C4-2B (cell line): ENCODE measurements around the gene SMARCC1.

Experiments used
- ZFX ChIP-seq: fragments of 450-650 bp; IDR thresholded peaks from 2 replicates; pipeline ENCODE4 v1.6.1; 2017
- TF ChIP-seq, protein P1 (sequence below): fragments of 450-650 bp; conservative IDR thresholded peaks from 2 replicates; pipeline ENCODE4 v1.5.1; 2017; ENCODE audit warnings: mild to moderate bottlenecking

DNA sequence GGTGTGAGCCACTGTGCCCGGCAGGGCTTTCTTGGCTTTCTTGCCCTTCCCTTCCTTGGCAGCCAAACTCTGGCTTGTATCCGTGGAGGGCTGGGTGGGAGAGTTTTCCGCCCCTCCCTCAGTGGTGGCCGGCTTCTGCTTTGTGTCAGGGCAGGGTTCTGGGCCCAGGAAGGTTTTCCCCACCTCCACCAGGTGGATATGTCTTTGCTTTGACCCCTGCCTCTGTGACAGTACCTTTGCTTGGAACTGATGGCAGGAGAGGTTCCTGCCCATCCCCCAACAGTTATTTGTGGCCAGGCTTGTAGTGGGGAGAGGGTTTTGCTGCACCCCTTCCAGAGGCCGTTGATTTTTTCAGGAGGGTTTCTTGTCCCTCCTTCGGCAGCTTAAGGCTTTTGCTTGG, 227.4 kb downstream of the SMARCC1 start:
- TF ChIP-seq, protein P1, sequence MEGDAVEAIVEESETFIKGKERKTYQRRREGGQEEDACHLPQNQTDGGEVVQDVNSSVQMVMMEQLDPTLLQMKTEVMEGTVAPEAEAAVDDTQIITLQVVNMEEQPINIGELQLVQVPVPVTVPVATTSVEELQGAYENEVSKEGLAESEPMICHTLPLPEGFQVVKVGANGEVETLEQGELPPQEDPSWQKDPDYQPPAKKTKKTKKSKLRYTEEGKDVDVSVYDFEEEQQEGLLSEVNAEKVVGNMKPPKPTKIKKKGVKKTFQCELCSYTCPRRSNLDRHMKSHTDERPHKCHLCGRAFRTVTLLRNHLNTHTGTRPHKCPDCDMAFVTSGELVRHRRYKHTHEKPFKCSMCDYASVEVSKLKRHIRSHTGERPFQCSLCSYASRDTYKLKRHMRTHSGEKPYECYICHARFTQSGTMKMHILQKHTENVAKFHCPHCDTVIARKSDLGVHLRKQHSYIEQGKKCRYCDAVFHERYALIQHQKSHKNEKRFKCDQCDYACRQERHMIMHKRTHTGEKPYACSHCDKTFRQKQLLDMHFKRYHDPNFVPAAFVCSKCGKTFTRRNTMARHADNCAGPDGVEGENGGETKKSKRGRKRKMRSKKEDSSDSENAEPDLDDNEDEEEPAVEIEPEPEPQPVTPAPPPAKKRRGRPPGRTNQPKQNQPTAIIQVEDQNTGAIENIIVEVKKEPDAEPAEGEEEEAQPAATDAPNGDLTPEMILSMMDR, result no peak
- TF ChIP-seq ZFX, result no peak
